ENCODE measurements around the gene ATAD3C. TPM values are rescaled to one million over a fixed set of nuclear protein-coding genes. Genes with fewer than 3 reads are reported as not detected.

The ATAD3C gene
- total and polyA plus RNA-seq, 2 of the 8 experiments (the other 6 are each of a cell fraction or from before 2014, with no cell fraction given) = 2.0 to 2.7 TPM

DNA sequence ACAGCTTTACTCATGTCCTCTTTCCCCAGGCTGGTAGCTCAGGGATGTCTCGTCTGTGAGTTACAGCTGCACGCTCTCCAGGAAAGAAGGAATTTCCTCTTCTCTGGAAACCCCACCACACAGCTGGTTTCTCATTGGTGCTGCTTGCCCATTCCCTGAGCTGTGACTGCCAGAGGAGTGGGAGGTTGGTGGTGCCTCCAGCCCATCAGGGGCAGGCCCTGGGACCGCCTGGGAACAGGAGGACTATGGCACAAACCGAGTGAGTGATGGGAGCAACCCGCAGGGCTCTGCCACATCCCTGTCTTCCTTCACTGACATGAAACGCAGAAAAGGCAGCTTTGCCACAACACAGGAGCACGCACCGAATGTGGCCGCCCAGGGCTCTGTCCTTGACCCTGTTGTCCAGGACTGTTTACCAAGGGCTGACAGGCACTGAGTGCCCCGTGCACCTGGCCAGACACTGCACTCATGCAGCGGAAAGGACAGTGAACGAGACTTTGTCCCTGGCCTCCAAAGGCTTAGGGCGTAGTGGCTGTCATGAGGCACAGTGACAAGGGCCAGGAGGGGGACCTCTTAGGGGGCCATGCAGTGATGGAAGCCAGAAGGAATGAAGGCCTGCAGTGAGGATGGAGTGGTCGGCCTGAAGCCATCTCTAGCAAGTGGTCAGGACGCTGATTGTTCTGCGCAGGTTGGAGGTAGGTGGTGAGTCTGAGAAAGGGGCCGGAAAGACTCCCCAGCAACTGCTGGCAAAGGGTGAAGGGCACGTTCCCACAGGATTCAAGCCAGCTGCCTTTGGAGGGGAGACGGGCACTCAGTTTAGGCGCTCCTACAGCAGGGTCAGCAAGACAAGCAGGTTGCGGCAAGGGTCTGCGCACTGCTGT, 48.7 kb upstream of the ATAD3C start (continued):
- TF ChIP-seq, protein P1, sequence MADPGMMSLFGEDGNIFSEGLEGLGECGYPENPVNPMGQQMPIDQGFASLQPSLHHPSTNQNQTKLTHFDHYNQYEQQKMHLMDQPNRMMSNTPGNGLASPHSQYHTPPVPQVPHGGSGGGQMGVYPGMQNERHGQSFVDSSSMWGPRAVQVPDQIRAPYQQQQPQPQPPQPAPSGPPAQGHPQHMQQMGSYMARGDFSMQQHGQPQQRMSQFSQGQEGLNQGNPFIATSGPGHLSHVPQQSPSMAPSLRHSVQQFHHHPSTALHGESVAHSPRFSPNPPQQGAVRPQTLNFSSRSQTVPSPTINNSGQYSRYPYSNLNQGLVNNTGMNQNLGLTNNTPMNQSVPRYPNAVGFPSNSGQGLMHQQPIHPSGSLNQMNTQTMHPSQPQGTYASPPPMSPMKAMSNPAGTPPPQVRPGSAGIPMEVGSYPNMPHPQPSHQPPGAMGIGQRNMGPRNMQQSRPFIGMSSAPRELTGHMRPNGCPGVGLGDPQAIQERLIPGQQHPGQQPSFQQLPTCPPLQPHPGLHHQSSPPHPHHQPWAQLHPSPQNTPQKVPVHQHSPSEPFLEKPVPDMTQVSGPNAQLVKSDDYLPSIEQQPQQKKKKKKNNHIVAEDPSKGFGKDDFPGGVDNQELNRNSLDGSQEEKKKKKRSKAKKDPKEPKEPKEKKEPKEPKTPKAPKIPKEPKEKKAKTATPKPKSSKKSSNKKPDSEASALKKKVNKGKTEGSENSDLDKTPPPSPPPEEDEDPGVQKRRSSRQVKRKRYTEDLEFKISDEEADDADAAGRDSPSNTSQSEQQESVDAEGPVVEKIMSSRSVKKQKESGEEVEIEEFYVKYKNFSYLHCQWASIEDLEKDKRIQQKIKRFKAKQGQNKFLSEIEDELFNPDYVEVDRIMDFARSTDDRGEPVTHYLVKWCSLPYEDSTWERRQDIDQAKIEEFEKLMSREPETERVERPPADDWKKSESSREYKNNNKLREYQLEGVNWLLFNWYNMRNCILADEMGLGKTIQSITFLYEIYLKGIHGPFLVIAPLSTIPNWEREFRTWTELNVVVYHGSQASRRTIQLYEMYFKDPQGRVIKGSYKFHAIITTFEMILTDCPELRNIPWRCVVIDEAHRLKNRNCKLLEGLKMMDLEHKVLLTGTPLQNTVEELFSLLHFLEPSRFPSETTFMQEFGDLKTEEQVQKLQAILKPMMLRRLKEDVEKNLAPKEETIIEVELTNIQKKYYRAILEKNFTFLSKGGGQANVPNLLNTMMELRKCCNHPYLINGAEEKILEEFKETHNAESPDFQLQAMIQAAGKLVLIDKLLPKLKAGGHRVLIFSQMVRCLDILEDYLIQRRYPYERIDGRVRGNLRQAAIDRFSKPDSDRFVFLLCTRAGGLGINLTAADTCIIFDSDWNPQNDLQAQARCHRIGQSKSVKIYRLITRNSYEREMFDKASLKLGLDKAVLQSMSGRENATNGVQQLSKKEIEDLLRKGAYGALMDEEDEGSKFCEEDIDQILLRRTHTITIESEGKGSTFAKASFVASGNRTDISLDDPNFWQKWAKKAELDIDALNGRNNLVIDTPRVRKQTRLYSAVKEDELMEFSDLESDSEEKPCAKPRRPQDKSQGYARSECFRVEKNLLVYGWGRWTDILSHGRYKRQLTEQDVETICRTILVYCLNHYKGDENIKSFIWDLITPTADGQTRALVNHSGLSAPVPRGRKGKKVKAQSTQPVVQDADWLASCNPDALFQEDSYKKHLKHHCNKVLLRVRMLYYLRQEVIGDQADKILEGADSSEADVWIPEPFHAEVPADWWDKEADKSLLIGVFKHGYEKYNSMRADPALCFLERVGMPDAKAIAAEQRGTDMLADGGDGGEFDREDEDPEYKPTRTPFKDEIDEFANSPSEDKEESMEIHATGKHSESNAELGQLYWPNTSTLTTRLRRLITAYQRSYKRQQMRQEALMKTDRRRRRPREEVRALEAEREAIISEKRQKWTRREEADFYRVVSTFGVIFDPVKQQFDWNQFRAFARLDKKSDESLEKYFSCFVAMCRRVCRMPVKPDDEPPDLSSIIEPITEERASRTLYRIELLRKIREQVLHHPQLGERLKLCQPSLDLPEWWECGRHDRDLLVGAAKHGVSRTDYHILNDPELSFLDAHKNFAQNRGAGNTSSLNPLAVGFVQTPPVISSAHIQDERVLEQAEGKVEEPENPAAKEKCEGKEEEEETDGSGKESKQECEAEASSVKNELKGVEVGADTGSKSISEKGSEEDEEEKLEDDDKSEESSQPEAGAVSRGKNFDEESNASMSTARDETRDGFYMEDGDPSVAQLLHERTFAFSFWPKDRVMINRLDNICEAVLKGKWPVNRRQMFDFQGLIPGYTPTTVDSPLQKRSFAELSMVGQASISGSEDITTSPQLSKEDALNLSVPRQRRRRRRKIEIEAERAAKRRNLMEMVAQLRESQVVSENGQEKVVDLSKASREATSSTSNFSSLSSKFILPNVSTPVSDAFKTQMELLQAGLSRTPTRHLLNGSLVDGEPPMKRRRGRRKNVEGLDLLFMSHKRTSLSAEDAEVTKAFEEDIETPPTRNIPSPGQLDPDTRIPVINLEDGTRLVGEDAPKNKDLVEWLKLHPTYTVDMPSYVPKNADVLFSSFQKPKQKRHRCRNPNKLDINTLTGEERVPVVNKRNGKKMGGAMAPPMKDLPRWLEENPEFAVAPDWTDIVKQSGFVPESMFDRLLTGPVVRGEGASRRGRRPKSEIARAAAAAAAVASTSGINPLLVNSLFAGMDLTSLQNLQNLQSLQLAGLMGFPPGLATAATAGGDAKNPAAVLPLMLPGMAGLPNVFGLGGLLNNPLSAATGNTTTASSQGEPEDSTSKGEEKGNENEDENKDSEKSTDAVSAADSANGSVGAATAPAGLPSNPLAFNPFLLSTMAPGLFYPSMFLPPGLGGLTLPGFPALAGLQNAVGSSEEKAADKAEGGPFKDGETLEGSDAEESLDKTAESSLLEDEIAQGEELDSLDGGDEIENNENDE (IDR thresholded peaks at IDR 0.05; ENCODE audit: insufficient replicate concordance, low read length) = no peak
- TF ChIP-seq CBX8 (IDR thresholded peaks at IDR 0.05; ENCODE audit: borderline replicate concordance, low read depth, low read length) (no peak), E2F6 (IDR thresholded peaks at IDR 0.05) (no peak), SIRT6 (IDR thresholded peaks at IDR 0.05; ENCODE audit: low read length) (no peak), RXRA (IDR thresholded peaks at IDR 0.05; ENCODE audit: insufficient read depth, low read depth, low read length) (no peak), KDM4A (IDR thresholded peaks at IDR 0.05; ENCODE audit: low read depth, low read length, severe bottlenecking) (no peak), CREB1 (IDR thresholded peaks at IDR 0.05) (no peak), ATF3 (IDR thresholded peaks at IDR 0.05; ENCODE audit: insufficient read depth, low read depth, low read length) (no peak), BACH1 (IDR thresholded peaks at IDR 0.05; ENCODE audit: low read length) (no peak)

All from H1 (cell line).